Neural progenitor cell (in vitro differentiated cells): Measurements from ENCODE around the gene SLC9A3.

ENCODE experiments used
- EZH2 ChIP-seq: fragments of 200-600 bp; sonication (generic); IDR thresholded peaks from 2 replicates; pipeline ENCODE4 v1.6.1; 2017; ENCODE audit warnings: antibody characterized with exemption, mild to moderate bottlenecking, moderate library complexity
- EZH2phosphoT487 ChIP-seq: fragments of 200-600 bp; sonication (generic); IDR thresholded peaks from 2 replicates; pipeline ENCODE4 v1.6.1; 2017; ENCODE audit warnings: antibody characterized with exemption
- TF ChIP-seq, protein P1 (sequence below): fragments of 200-600 bp; sonication (generic); IDR thresholded peaks from 2 replicates; pipeline ENCODE4 v1.5.1; 2017; ENCODE audit warnings: antibody characterized with exemption, mild to moderate bottlenecking

DNA sequence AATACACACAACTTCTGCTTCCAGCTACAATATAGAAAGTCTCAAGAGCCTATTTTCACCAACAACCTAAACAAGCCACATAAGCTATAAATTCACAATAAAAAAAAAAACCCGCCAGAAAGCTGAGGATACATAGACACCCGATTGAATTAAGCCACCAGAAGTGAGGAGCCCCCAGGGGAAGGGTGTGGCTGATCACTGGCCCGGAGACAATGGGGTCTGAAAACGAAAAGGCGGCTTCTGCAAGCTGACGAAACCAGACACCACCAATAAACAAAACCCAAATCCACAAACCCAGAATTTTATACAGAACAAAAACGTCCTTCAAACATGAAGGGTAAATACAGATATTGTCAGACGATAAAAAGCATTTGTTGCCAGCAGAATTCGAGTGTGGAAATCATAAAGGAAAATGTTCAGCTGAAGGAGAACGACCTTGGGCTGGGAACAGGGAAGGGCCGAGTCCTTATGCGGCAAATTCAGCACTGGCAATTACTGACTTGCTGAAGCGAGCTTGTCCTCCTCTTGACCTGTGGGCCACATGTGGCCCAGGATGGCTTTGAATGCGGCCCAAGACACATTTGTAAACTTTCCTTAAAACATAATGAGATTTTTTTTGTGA, 48.3 kb upstream of the SLC9A3 start:
- TF ChIP-seq, protein P1, sequence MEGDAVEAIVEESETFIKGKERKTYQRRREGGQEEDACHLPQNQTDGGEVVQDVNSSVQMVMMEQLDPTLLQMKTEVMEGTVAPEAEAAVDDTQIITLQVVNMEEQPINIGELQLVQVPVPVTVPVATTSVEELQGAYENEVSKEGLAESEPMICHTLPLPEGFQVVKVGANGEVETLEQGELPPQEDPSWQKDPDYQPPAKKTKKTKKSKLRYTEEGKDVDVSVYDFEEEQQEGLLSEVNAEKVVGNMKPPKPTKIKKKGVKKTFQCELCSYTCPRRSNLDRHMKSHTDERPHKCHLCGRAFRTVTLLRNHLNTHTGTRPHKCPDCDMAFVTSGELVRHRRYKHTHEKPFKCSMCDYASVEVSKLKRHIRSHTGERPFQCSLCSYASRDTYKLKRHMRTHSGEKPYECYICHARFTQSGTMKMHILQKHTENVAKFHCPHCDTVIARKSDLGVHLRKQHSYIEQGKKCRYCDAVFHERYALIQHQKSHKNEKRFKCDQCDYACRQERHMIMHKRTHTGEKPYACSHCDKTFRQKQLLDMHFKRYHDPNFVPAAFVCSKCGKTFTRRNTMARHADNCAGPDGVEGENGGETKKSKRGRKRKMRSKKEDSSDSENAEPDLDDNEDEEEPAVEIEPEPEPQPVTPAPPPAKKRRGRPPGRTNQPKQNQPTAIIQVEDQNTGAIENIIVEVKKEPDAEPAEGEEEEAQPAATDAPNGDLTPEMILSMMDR = no peak
- TF ChIP-seq EZH2phosphoT487 = no peak
- no peak for TF ChIP-seq EZH2
